Suprapubic skin (tissue), 4 donors: ENCODE results near the gene TPPP2. TPM values are rescaled to one million over a fixed set of nuclear protein-coding genes. Genes with fewer than 3 reads are reported as not detected.

Source experiments
- DNase-seq, 2 donors: peaks; one replicate each; pipeline ENCODE4 v3.0.0-alpha.2; 2019; ENCODE audit warnings: low spot score in 2 of 2
- H3K27ac ChIP-seq: fragments of 200-600 bp; sonication (generic); one replicate; pipeline ENCODE4 v1.5.1; 2019
- H3K27me3 ChIP-seq: fragments of 200-600 bp; sonication (generic); one replicate; pipeline ENCODE4 v1.5.1; 2019
- H3K36me3 ChIP-seq: fragments of 200-600 bp; sonication (generic); one replicate; pipeline ENCODE4 v1.5.1; 2019
- H3K4me1 ChIP-seq: fragments of 200-600 bp; sonication (generic); one replicate; pipeline ENCODE4 v1.5.1; 2019
- H3K4me3 ChIP-seq: fragments of 200-600 bp; sonication (generic); one replicate; pipeline ENCODE4 v1.5.1; 2019; ENCODE audit warnings: mild to moderate bottlenecking
- H3K9me3 ChIP-seq: fragments of 200-600 bp; sonication (generic); one replicate; pipeline ENCODE4 v1.5.1; 2019
- CTCF ChIP-seq, 2 donors: fragments of 200-600 bp in 1 of 2; fragments of 450-650 bp in 1 of 2; sonication (generic) in 1 of 2; IDR thresholded peaks; one replicate each; pipeline ENCODE4 v1.5.1; 2016 to 2019; ENCODE audit warnings: antibody characterized with exemption in 2 of 2, mild to moderate bottlenecking in 1 of 2, moderate library complexity in 1 of 2
- EP300 ChIP-seq: sonication (generic); formaldehyde crosslinking; IDR thresholded peaks from one replicate; pipeline ENCODE4 v1.6.1; 2017; ENCODE audit warnings: antibody characterized with exemption
- POLR2A ChIP-seq, 2 donors: fragments of 450-650 bp; IDR thresholded peaks; one replicate each; pipeline ENCODE4 v1.6.1; 2017; ENCODE audit warnings: antibody characterized with exemption in 2 of 2, mild to moderate bottlenecking in 2 of 2, moderate library complexity in 2 of 2
- POLR2AphosphoS5 ChIP-seq, 3 donors: sonication (generic); formaldehyde crosslinking; IDR thresholded peaks; one replicate each; pipeline ENCODE4 v1.6.1; 2017; ENCODE audit warnings: antibody characterized with exemption in 3 of 3
- WGBS: methylation state at CpG from one replicate; pipeline ENCODE4 v1.1.5; 2018; 5-methylcytosine and 5-hydroxymethylcytosine counted together
- total RNA-seq, 4 donors: library from RNA; depleted of rRNA; stranded (reverse); fragments of >200 nt; gene quantifications; one replicate each; pipeline ENCODE4 v1.1.0, GENCODE V29; 2016

The TPPP2 gene
- total RNA-seq, 4 donors from 2014 or later: not detected

GRCh38 chr14:21030531-21030930, 514 bp downstream of the TPPP2 start:
- 86% methylated on average over 12 of the region's 12 CpGs for WGBS
- Histone ChIP-seq H3K27ac (no peak overlapping the region), H3K36me3 (no peaks in the 10 kb centered on the region), H3K4me1 (peaks cover 14% of the 10 kb centered on the region), H3K9me3 (no peaks in the 10 kb centered on the region), H3K27me3 (no peaks in the 10 kb centered on the region), H3K4me3 (no peak overlapping the region)
- TF ChIP-seq CTCF (IDR thresholded peaks at IDR 0.05): no peak
- no peak for TF ChIP-seq POLR2A (IDR thresholded peaks at IDR 0.05)
- TF ChIP-seq EP300: no peak
- no peak for TF ChIP-seq POLR2AphosphoS5 (IDR thresholded peaks at IDR 0.05)
- no peak for DNase-seq

- Histone ChIP-seq H3K9me3 (no peaks in the 10 kb centered on the region), H3K4me3 (no peak overlapping the region), H3K36me3 (no peaks in the 10 kb centered on the region), H3K27me3 (no peaks in the 10 kb centered on the region), H3K4me1 (no peaks in the 10 kb centered on the region), H3K27ac (no peak overlapping the region)
- WGBS: 82% methylated on average over 5 of the region's 5 CpGs
- TF ChIP-seq POLR2AphosphoS5 (IDR thresholded peaks at IDR 0.05) (no peak), POLR2A (IDR thresholded peaks at IDR 0.05) (no peak), EP300 (no peak), CTCF (IDR thresholded peaks at IDR 0.05) (no peak)
- no peak for DNase-seq
These were observed 2.5 kb downstream of the TPPP2 start for GRCh38 chr14:21032326-21033132.

GRCh38 chr14:21033133-21033698, 3.2 kb downstream of the TPPP2 start:
- H3K27me3 ChIP-seq: no peaks in the 10 kb centered on the region
- H3K4me1 ChIP-seq: peaks cover 2% of the 10 kb centered on the region
- 80% methylated on average over 4 of the region's 4 CpGs for WGBS
- no peak for DNase-seq
- no peaks in the 10 kb centered on the region for H3K9me3 ChIP-seq
- no peak overlapping the region for H3K4me3 ChIP-seq
- no peak overlapping the region for H3K27ac ChIP-seq
- no peak for TF ChIP-seq POLR2AphosphoS5 (IDR thresholded peaks at IDR 0.05)
- no peak for TF ChIP-seq EP300
- no peak for TF ChIP-seq POLR2A (IDR thresholded peaks at IDR 0.05)
- no peak for TF ChIP-seq CTCF (IDR thresholded peaks at IDR 0.05)
- H3K36me3 ChIP-seq: no peaks in the 10 kb centered on the region

GRCh38 chr14:21034707-21035106, 4.7 kb downstream of the TPPP2 start, which contains the start of gene RNASE13:
Gene RNASE13 (minus strand): TSS chr14:21034807. CDS start chr14:21034288, 519 bp downstream.
- WGBS: 76% methylated on average over 5 of the region's 5 CpGs
- DNase-seq: no peak
- H3K4me3 ChIP-seq: no peak within 1 kb of the TSS
- H3K4me1 ChIP-seq: peaks cover 17% of the 10 kb centered on the region
- no peaks in the 10 kb centered on the region for H3K36me3 ChIP-seq
- H3K27me3 ChIP-seq: no peaks in the 10 kb centered on the region
- H3K9me3 ChIP-seq: no peaks in the 10 kb centered on the region
- TF ChIP-seq POLR2A (IDR thresholded peaks at IDR 0.05) (no peak), EP300 (no peak), POLR2AphosphoS5 (IDR thresholded peaks at IDR 0.05) (no peak), CTCF (IDR thresholded peaks at IDR 0.05) (no peak)
- no peak within 1 kb of the TSS for H3K27ac ChIP-seq

GRCh38 chr14:21036751-21037150, 6.7 kb downstream of the TPPP2 start:
- Histone ChIP-seq H3K4me3 (no peak overlapping the region), H3K36me3 (no peaks in the 10 kb centered on the region), H3K27me3 (no peaks in the 10 kb centered on the region), H3K27ac (no peak overlapping the region), H3K9me3 (no peaks in the 10 kb centered on the region), H3K4me1 (peaks cover 38% of the 10 kb centered on the region)
- no peak for TF ChIP-seq EP300
- no peak for TF ChIP-seq CTCF (IDR thresholded peaks at IDR 0.05)
- no peak for TF ChIP-seq POLR2AphosphoS5 (IDR thresholded peaks at IDR 0.05)
- TF ChIP-seq POLR2A (IDR thresholded peaks at IDR 0.05): no peak
- WGBS: 79% methylated on average over 7 of the region's 7 CpGs
- DNase-seq: no peak
